GM12878 (cell line): Measurements from ENCODE around the gene TULP4. TPM values are rescaled to one million over a fixed set of nuclear protein-coding genes. Genes with fewer than 3 reads are reported as not detected.

Experiments used
- ATAC-seq: fragments of 200-7000 bp; cut with Tn5 transposase; 3 replicates; pipeline ENCODE4 v1.9.1; 2020; ENCODE audit warnings: mild to moderate bottlenecking, moderate library complexity
- BruUV-seq: library from RNA; stranded (reverse); fragments of 400-500 nt; replicated peaks from 2 replicates; lab custom pipeline; 2021; lab: Mats Ljungman, UMichigan
- CTCF ChIA-PET: fragments of 300-600 bp; sonication (Branson Sonifier 250); formaldehyde crosslinking; extraction: SDS; loops from one replicate; lab custom pipeline; 2021; ENCODE audit warnings: inconsistent platforms; lab: Yijun Ruan, JAX
- POLR2A ChIA-PET: fragments of 350-600 bp; formaldehyde crosslinking; extraction: SDS; loops from one replicate; lab custom pipeline; 2021; ENCODE audit warnings: inconsistent platforms; lab: Charles Lee
- RAD21 ChIA-PET: fragments of 300-600 bp; sonication (Branson Sonifier 250); formaldehyde crosslinking; loops from one replicate; lab custom pipeline; 2023; ENCODE audit warnings: antibody characterized with exemption; ENCODE audit not compliant: unreplicated experiment; lab: Charles Lee
- SMC1A ChIA-PET: fragments of 300-600 bp; sonication (Branson Sonifier 250); formaldehyde crosslinking; loops from one replicate; lab custom pipeline; 2023; ENCODE audit not compliant: unreplicated experiment, uncharacterized antibody; lab: Charles Lee
- DNase-seq: peaks from one replicate; pipeline ENCODE4 v3.0.0-alpha.2; 2011; ENCODE audit warnings: low read depth, low spot score
- FAIRE-seq: peaks from 3 replicates; lab custom pipeline; 2011; peaks lifted over from hg19 to GRCh38; lab: Jason Lieb, UNC
- H2AFZ ChIP-seq: 2 replicates; pipeline ENCODE4 v1.6.0; 2011; ENCODE audit warnings: low read depth, low read length, control low read depth; ENCODE audit not compliant: control insufficient read depth
- H3K27ac ChIP-seq: 2 replicates; pipeline ENCODE4 v1.5.1; 2011; ENCODE audit warnings: control low read depth; ENCODE audit not compliant: control insufficient read depth, insufficient read depth
- H3K27me3 ChIP-seq, 2 experiments: replicated peaks in 1 of 2; 2 replicates each; pipeline versions ENCODE4 v1.6.0 to v1.6.1; 2011; ENCODE audit warnings: low read length in 1 of 2; ENCODE audit not compliant: control insufficient read depth in 2 of 2, insufficient read depth in 2 of 2
- H3K36me3 ChIP-seq, 2 experiments: 2 replicates each; pipeline ENCODE4 v1.5.1; 2011; ENCODE audit warnings: low read length in 1 of 2; ENCODE audit not compliant: control insufficient read depth in 2 of 2, insufficient read depth in 2 of 2
- H3K4me1 ChIP-seq: 2 replicates; pipeline ENCODE4 v1.6.1; 2011; ENCODE audit warnings: mild to moderate bottlenecking, low read length, moderate library complexity, mixed read lengths; ENCODE audit not compliant: control insufficient read depth, insufficient read depth
- H3K4me2 ChIP-seq: 2 replicates; pipeline ENCODE4 v1.6.0; 2011; ENCODE audit warnings: control low read depth; ENCODE audit not compliant: control insufficient read depth, insufficient read depth
- H3K4me3 ChIP-seq: fragments of 200-600 bp; sonication (generic); 2 replicates; pipeline ENCODE4 v1.5.1; 2016
- H3K79me2 ChIP-seq: 2 replicates; pipeline ENCODE4 v1.6.0; 2011; ENCODE audit warnings: low read length; ENCODE audit not compliant: control insufficient read depth, insufficient read depth
- H3K9ac ChIP-seq: 2 replicates; pipeline ENCODE4 v1.8.0; 2011; ENCODE audit warnings: low read length, control low read depth, mixed read lengths; ENCODE audit not compliant: control insufficient read depth, insufficient read depth
- H3K9me3 ChIP-seq: replicated peaks from 3 replicates; pipeline ENCODE4 v1.5.1; 2011; ENCODE audit warnings: mild to moderate bottlenecking, low read length; ENCODE audit not compliant: control insufficient read depth, insufficient read depth
- H4K20me1 ChIP-seq: 2 replicates; pipeline ENCODE4 v1.6.0; 2011; ENCODE audit not compliant: control insufficient read depth, insufficient read depth
- BHLHE40 ChIP-seq, 2 experiments: fragments of 450-650 bp in 1 of 2; IDR thresholded peaks; 2 replicates each; pipeline ENCODE4 v1.6.1; 2011 to 2017; ENCODE audit warnings: low read depth in 2 of 2, borderline replicate concordance in 1 of 2, improper control_type of control experiment in 1 of 2, low read length in 1 of 2, mild to moderate bottlenecking in 1 of 2
- HDGF ChIP-seq: fragments of 450-650 bp; IDR thresholded peaks from 2 replicates; pipeline ENCODE4 v1.6.1; 2016; ENCODE audit warnings: antibody characterized with exemption
- IKZF1 ChIP-seq: fragments of 450-650 bp; conservative IDR thresholded peaks from 2 replicates; pipeline ENCODE4 v1.6.1; 2017; ENCODE audit warnings: antibody characterized with exemption, mild to moderate bottlenecking
- KDM1A ChIP-seq: fragments of 200-600 bp; sonication (generic); IDR thresholded peaks from 2 replicates; pipeline ENCODE4 v1.6.1; 2016; ENCODE audit warnings: borderline replicate concordance
- NRF1 ChIP-seq: conservative IDR thresholded peaks from 2 replicates; pipeline ENCODE4 v1.6.1; 2011; ENCODE audit warnings: mild to moderate bottlenecking, low read depth, low read length, improper control_type of control experiment
- POU2F2 ChIP-seq: IDR thresholded peaks from 3 replicates; pipeline ENCODE4 v1.6.1; 2011; ENCODE audit warnings: low read depth, mild to moderate bottlenecking, low read length, borderline replicate concordance
- RAD21 ChIP-seq: IDR thresholded peaks from 2 replicates; pipeline ENCODE4 v1.6.1; 2011; ENCODE audit warnings: mild to moderate bottlenecking, low read depth, low read length, moderate library complexity; ENCODE audit not compliant: insufficient read depth
- SIX5 ChIP-seq: IDR thresholded peaks from 2 replicates; pipeline ENCODE4 v1.6.1; 2011; ENCODE audit warnings: mild to moderate bottlenecking, low read depth, low read length, moderate library complexity; ENCODE audit not compliant: severe bottlenecking
- TARDBP ChIP-seq: IDR thresholded peaks from 2 replicates; pipeline ENCODE4 v1.6.1; 2016; ENCODE audit warnings: borderline replicate concordance
- YY1 ChIP-seq: IDR thresholded peaks from 2 replicates; pipeline ENCODE4 v1.6.1; 2011; ENCODE audit warnings: low read depth, mild to moderate bottlenecking, low read length
- ZZZ3 ChIP-seq: IDR thresholded peaks from 2 replicates; pipeline ENCODE4 v1.6.1; 2011; ENCODE audit warnings: low read depth; ENCODE audit not compliant: control insufficient read depth, insufficient read length
- WGBS: methylation state at CpG from one replicate; pipeline ENCODE4 v1.1.6; 2016; ENCODE audit warnings: low lambda C conversion rate; ENCODE audit not compliant: insufficient replicate concordance, insufficient coverage; ENCODE audit errors: missing lambda C conversion rate; 5-methylcytosine and 5-hydroxymethylcytosine counted together
- in situ Hi-C: fragments of 300-500 bp; cut with MboI; formaldehyde crosslinking; loops from 9 replicates; pipeline ENCODE4 v1.14.3; 2018; ENCODE audit warnings: mixed read lengths
- intact Hi-C: fragments of 100-400 bp; cut with micrococcal nuclease; formaldehyde crosslinking; loops from one replicate; pipeline ENCODE4 v1.14.2; 2022; ENCODE audit not compliant: unreplicated experiment
- polyA plus RNA-seq, 11 experiments: library from polyadenylated mRNA; depleted of rRNA in 4 of 11; unstranded in 6 of 11; stranded (reverse) in 5 of 11; fragments of >200 nt; fragmentation: Nextera tagmentation in 4 of 11; fragmentation: Illumina TruSeq in 1 of 11; extraction: Ambion mirVana in 4 of 11; extraction: Trizol in 1 of 11; gene quantifications; 1 replicate in 1 of 11; 2 replicates in 10 of 11; pipeline versions ENCODE4 v1.2.1 to v1.2.3, GENCODE V29; 2011 to 2016; ENCODE audit warnings: inconsistent platforms in 2 of 11, missing spikeins in 2 of 11, low read depth in 1 of 11
- total RNA-seq, 4 experiments: library from RNA; depleted of rRNA in 3 of 4; stranded (reverse); fragments of >200 nt in 3 of 4; fragmentation: Illumina TruSeq in 1 of 4; extraction: Trizol in 1 of 4; gene quantifications; 2 replicates each; pipeline versions ENCODE4 v1.2.1 to v1.2.3, GENCODE V29; 2013 to 2021
- TF ChIP-seq, protein P1 (sequence below): fragments of 450-650 bp; IDR thresholded peaks from 2 replicates; pipeline ENCODE4 v1.6.1; 2017; ENCODE audit warnings: antibody characterized with exemption, mild to moderate bottlenecking, moderate library complexity
- TF ChIP-seq, protein P2 (sequence below): fragments of 450-650 bp; IDR thresholded peaks from 2 replicates; pipeline ENCODE4 v1.6.1; 2017; ENCODE audit warnings: mild to moderate bottlenecking, low read depth, inconsistent platforms; ENCODE audit not compliant: poor library complexity, severe bottlenecking

TULP4 gene
- total and polyA plus RNA-seq, 10 of the 15 experiments (the other 5 are each of a cell fraction or from before 2014, with no cell fraction given) = 0.73 to 31.8 (median 14.0) TPM

DNA sequence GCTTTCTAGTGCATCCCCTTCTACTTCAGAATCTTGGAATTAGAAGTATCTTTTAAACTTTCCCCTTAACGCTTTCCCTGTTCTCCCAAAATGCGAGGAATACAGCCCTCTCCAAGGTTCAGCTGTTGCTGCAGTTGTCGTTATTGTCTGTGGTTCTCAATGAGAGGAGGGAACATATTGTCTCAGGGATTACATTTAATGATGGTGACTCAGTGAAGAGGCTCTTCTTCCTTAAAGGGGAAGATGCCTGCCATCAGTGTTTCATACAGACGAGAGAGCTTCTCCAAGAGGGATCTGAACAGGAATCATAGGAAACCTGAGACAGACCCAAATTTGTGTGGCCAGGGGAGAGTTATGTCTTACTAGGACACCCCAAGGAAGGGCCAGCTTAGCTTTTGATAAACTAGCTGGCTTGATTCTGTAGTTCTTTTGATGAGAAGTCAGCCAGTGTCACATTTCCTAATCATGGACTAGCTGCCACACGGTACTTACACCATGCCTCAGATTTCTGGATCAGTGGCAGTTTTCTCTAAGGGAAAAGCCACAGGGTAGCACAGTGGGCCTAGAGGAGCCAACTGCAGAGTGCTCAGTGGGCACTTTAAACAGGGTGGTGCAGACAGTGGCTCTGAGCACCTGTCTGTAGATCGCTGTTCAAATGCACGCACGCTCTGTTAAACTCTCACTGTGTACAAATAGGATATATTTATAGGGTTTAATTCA lies 187.9 kb downstream of the TULP4 start (continued):
- TF ChIP-seq, protein P1, sequence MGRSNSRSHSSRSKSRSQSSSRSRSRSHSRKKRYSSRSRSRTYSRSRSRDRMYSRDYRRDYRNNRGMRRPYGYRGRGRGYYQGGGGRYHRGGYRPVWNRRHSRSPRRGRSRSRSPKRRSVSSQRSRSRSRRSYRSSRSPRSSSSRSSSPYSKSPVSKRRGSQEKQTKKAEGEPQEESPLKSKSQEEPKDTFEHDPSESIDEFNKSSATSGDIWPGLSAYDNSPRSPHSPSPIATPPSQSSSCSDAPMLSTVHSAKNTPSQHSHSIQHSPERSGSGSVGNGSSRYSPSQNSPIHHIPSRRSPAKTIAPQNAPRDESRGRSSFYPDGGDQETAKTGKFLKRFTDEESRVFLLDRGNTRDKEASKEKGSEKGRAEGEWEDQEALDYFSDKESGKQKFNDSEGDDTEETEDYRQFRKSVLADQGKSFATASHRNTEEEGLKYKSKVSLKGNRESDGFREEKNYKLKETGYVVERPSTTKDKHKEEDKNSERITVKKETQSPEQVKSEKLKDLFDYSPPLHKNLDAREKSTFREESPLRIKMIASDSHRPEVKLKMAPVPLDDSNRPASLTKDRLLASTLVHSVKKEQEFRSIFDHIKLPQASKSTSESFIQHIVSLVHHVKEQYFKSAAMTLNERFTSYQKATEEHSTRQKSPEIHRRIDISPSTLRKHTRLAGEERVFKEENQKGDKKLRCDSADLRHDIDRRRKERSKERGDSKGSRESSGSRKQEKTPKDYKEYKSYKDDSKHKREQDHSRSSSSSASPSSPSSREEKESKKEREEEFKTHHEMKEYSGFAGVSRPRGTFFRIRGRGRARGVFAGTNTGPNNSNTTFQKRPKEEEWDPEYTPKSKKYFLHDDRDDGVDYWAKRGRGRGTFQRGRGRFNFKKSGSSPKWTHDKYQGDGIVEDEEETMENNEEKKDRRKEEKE = no peak
- no peak for TF ChIP-seq BHLHE40 (IDR thresholded peaks at IDR 0.05; ENCODE audit: borderline replicate concordance in 1 of 2, low read depth in 2 of 2, low read length in 1 of 2)

DNA sequence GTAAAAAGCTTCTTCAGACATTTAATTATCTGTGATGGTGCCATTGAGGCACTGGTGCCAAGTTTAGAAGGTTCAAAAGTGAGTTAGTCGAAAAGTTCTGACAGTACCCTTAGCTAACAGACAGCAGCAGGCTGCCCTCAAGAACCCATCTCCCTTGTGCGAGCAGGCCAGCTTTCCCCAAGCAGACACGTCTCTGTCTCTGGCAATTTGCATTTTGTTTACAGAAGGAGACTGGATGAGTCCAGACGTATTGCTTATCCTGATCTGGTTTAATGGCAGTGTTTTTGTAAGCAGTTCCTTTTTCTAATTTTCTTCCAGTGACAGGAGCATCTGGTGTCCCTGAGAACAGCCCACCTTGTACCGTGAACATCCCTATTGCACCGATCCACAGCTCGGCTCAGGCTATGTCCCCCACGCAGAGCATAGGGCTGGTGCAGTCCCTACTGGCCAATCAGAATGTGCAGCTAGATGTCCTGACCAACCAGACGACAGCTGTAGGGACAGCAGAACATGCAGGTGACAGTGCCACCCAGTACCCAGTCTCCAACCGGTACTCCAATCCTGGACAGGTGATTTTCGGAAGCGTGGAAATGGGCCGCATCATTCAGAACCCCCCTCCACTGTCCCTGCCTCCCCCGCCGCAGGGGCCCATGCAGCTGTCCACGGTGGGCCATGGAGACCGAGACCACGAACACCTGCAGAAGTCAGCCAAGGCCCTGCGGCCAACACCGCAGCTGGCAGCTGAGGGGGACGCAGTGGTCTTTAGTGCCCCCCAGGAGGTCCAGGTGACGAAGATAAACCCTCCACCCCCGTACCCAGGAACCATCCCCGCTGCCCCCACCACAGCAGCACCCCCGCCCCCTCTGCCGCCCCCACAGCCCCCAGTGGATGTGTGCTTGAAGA lies 189.3 kb downstream of the TULP4 start:
- FAIRE-seq (no peak), ATAC-seq (no peak), DNase-seq (no peak)
- no peaks in the 10 kb centered on the region for H3K9me3 ChIP-seq
- H3K4me1 ChIP-seq = no peaks in the 10 kb centered on the region
- BruUV-seq = no TSS peak
- no peak overlapping the region for H2AFZ ChIP-seq
- H3K27me3 ChIP-seq = no peaks in the 10 kb centered on the region
- RAD21 ChIA-PET = no interaction called here
- no peak overlapping the region for H3K9ac ChIP-seq
- no peak overlapping the region for H3K4me3 ChIP-seq
- intact Hi-C loops = no loop called here
- SMC1A ChIA-PET = interaction anchor here (1.7 kb wide), 1 partner anchor 282 kb away, joined by 4 read pairs; no protein-coding TSS in a partner anchor
- in situ Hi-C loops = no loop called here
- H3K27ac ChIP-seq = no peak overlapping the region
- no peak overlapping the region for H3K4me2 ChIP-seq
- H3K79me2 ChIP-seq = no peaks in the 10 kb centered on the region
- TF ChIP-seq SIX5 (no peak), KDM1A (no peak), IKZF1 (no peak), NRF1 (no peak), POU2F2 (no peak), YY1 (no peak), HDGF (no peak), RAD21 (no peak), TARDBP (no peak), ZZZ3 (no peak)
- TF ChIP-seq, protein P2, sequence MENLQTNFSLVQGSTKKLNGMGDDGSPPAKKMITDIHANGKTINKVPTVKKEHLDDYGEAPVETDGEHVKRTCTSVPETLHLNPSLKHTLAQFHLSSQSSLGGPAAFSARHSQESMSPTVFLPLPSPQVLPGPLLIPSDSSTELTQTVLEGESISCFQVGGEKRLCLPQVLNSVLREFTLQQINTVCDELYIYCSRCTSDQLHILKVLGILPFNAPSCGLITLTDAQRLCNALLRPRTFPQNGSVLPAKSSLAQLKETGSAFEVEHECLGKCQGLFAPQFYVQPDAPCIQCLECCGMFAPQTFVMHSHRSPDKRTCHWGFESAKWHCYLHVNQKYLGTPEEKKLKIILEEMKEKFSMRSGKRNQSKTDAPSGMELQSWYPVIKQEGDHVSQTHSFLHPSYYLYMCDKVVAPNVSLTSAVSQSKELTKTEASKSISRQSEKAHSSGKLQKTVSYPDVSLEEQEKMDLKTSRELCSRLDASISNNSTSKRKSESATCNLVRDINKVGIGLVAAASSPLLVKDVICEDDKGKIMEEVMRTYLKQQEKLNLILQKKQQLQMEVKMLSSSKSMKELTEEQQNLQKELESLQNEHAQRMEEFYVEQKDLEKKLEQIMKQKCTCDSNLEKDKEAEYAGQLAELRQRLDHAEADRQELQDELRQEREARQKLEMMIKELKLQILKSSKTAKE = no peak
- H4K20me1 ChIP-seq = no peaks in the 10 kb centered on the region
- POLR2A ChIA-PET = no interaction called here
- CTCF ChIA-PET = interaction anchor here (1.2 kb wide), 1 partner anchor 8 kb away, joined by 4 read pairs; no protein-coding TSS in a partner anchor
- 94% methylated on average over 24 of the region's 26 CpGs for WGBS
- peaks cover 0 to 6% of the 10 kb centered on the region in 2 experiments; a peak in 2 of 4 replicates for H3K36me3 ChIP-seq
